ENCODE measurements around the gene HSFX4.
"Not testable (repeated sequence)": the region's sequence is repeated elsewhere in the genome, so short reads cannot be mapped to it uniquely, and the experiment has no call there.

HSFX4 gene

GRCh38 chrX:149909324-149910177 lies 19.8 kb upstream of the HSFX4 start:
- ATAC-seq (ENCODE audit: insufficient read depth, low read depth) (peak; percentile 64), DNase-seq (no peak)
- no peak overlapping the region for H3K4me2 ChIP-seq (ENCODE audit: insufficient read depth, low read length)
- H4K20me1 ChIP-seq (ENCODE audit: insufficient read depth, low read length) = no peaks in the 10 kb centered on the region
- no peaks in the 10 kb centered on the region for H3K27me3 ChIP-seq (ENCODE audit: insufficient read depth, low read length, poor library complexity)
- no peak overlapping the region for H3K27ac ChIP-seq (ENCODE audit: low read length)
- H3K4me1 ChIP-seq (ENCODE audit: insufficient read depth, low read length) = no peaks in the 10 kb centered on the region
- H3K36me3 ChIP-seq (ENCODE audit: insufficient read depth, low read length) = no peaks in the 10 kb centered on the region
- no peak overlapping the region for H3K4me3 ChIP-seq (ENCODE audit: low read depth in 1 of 2, low read length in 2 of 2)
- H3K79me2 ChIP-seq (ENCODE audit: insufficient read depth, low read length) = no peaks in the 10 kb centered on the region
- H3K9ac ChIP-seq (ENCODE audit: low read depth, low read length) = no peak overlapping the region
- TF ChIP-seq EZH2 (IDR thresholded peaks at IDR 0.05; ENCODE audit: borderline replicate concordance, low read depth, low read length, severe bottlenecking) (no peak), CTCF (IDR thresholded peaks at IDR 0.05; ENCODE audit: borderline replicate concordance, extremely low read depth, low read length, poor library complexity, severe bottlenecking) (no peak)
- H3K9me3 ChIP-seq (ENCODE audit: insufficient read depth, low read length, severe bottlenecking) = no peaks in the 10 kb centered on the region
- no peak overlapping the region for H2AFZ ChIP-seq (ENCODE audit: low read depth, low read length)

- H2AFZ ChIP-seq (ENCODE audit: low read depth, low read length) = no peak overlapping the region
- peak; percentile 57; the same call in 2 of the 3 replicates for ATAC-seq (ENCODE audit: insufficient read depth, low read depth)
- no peaks in the 10 kb centered on the region for H3K79me2 ChIP-seq (ENCODE audit: insufficient read depth, low read length)
- no peaks in the 10 kb centered on the region for H3K36me3 ChIP-seq (ENCODE audit: insufficient read depth, low read length)
- H3K27ac ChIP-seq (ENCODE audit: low read length) = no peak overlapping the region
- no peak overlapping the region for H3K4me2 ChIP-seq (ENCODE audit: insufficient read depth, low read length)
- H4K20me1 ChIP-seq (ENCODE audit: insufficient read depth, low read length) = no peaks in the 10 kb centered on the region
- no peak overlapping the region for H3K4me3 ChIP-seq (ENCODE audit: low read depth in 1 of 2, low read length in 2 of 2)
- DNase-seq = no peak
- no peaks in the 10 kb centered on the region for H3K27me3 ChIP-seq (ENCODE audit: insufficient read depth, low read length, poor library complexity)
- H3K4me1 ChIP-seq (ENCODE audit: insufficient read depth, low read length) = no peaks in the 10 kb centered on the region
- TF ChIP-seq CTCF (IDR thresholded peaks at IDR 0.05; ENCODE audit: borderline replicate concordance, extremely low read depth, low read length, poor library complexity, severe bottlenecking) (no peak), EZH2 (IDR thresholded peaks at IDR 0.05; ENCODE audit: borderline replicate concordance, low read depth, low read length, severe bottlenecking) (no peak)
- H3K9ac ChIP-seq (ENCODE audit: low read depth, low read length) = no peak overlapping the region
- H3K9me3 ChIP-seq (ENCODE audit: insufficient read depth, low read length, severe bottlenecking) = no peaks in the 10 kb centered on the region
These were observed 19.1 kb upstream of the HSFX4 start for GRCh38 chrX:149910178-149910695.

- Histone ChIP-seq H3K4me2 (ENCODE audit: insufficient read depth, low read length) (no peak overlapping the region), H3K79me2 (ENCODE audit: insufficient read depth, low read length) (no peaks in the 10 kb centered on the region), H3K27me3 (ENCODE audit: insufficient read depth, low read length, poor library complexity) (no peaks in the 10 kb centered on the region), H3K27ac (ENCODE audit: low read length) (no peak overlapping the region), H3K9ac (ENCODE audit: low read depth, low read length) (no peak overlapping the region), H2AFZ (ENCODE audit: low read depth, low read length) (no peak overlapping the region), H3K4me1 (ENCODE audit: insufficient read depth, low read length) (no peaks in the 10 kb centered on the region), H3K36me3 (ENCODE audit: insufficient read depth, low read length) (no peaks in the 10 kb centered on the region), H4K20me1 (ENCODE audit: insufficient read depth, low read length) (no peaks in the 10 kb centered on the region), H3K4me3 (ENCODE audit: low read depth in 1 of 2, low read length in 2 of 2) (no peak overlapping the region), H3K9me3 (ENCODE audit: insufficient read depth, low read length, severe bottlenecking) (no peaks in the 10 kb centered on the region)
- no peak for ATAC-seq (ENCODE audit: insufficient read depth, low read depth)
- TF ChIP-seq CTCF (IDR thresholded peaks at IDR 0.05; ENCODE audit: borderline replicate concordance, extremely low read depth, low read length, poor library complexity, severe bottlenecking) (no peak), EZH2 (IDR thresholded peaks at IDR 0.05; ENCODE audit: borderline replicate concordance, low read depth, low read length, severe bottlenecking) (no peak)
- no peak for DNase-seq
These were observed 12.5 kb upstream of the HSFX4 start for GRCh38 chrX:149916745-149917392.

GRCh38 chrX:149923836-149924235 lies 5.5 kb upstream of the HSFX4 start:
- not testable (repeated sequence) for H4K20me1 ChIP-seq (ENCODE audit: insufficient read depth, low read length); ATAC-seq (ENCODE audit: insufficient read depth, low read depth); H3K36me3 ChIP-seq (ENCODE audit: insufficient read depth, low read length); H3K27me3 ChIP-seq (ENCODE audit: insufficient read depth, low read length, poor library complexity); H3K4me2 ChIP-seq (ENCODE audit: insufficient read depth, low read length); H3K27ac ChIP-seq (ENCODE audit: low read length); H2AFZ ChIP-seq (ENCODE audit: low read depth, low read length); DNase-seq; H3K9ac ChIP-seq (ENCODE audit: low read depth, low read length); H3K4me1 ChIP-seq (ENCODE audit: insufficient read depth, low read length); H3K79me2 ChIP-seq (ENCODE audit: insufficient read depth, low read length); H3K9me3 ChIP-seq (ENCODE audit: insufficient read depth, low read length, severe bottlenecking); H3K4me3 ChIP-seq (ENCODE audit: low read depth in 1 of 2, low read length in 2 of 2)

GRCh38 chrX:149924434-149924833 lies 4.9 kb upstream of the HSFX4 start:
- H3K4me2 ChIP-seq (ENCODE audit: insufficient read depth, low read length); ATAC-seq (ENCODE audit: insufficient read depth, low read depth); H3K4me1 ChIP-seq (ENCODE audit: insufficient read depth, low read length); H3K9me3 ChIP-seq (ENCODE audit: insufficient read depth, low read length, severe bottlenecking); H3K9ac ChIP-seq (ENCODE audit: low read depth, low read length); H3K27ac ChIP-seq (ENCODE audit: low read length); H3K27me3 ChIP-seq (ENCODE audit: insufficient read depth, low read length, poor library complexity); DNase-seq; H3K4me3 ChIP-seq (ENCODE audit: low read depth in 1 of 2, low read length in 2 of 2); H3K36me3 ChIP-seq (ENCODE audit: insufficient read depth, low read length); H4K20me1 ChIP-seq (ENCODE audit: insufficient read depth, low read length); H3K79me2 ChIP-seq (ENCODE audit: insufficient read depth, low read length); H2AFZ ChIP-seq (ENCODE audit: low read depth, low read length): not testable (repeated sequence)

Measured in DND-41 (cell line).